H1 (cell line): ENCODE measurements around the gene KLHL29. TPM values are rescaled to one million over a fixed set of nuclear protein-coding genes. Genes with fewer than 3 reads are reported as not detected.

Experiments
- CTCF ChIA-PET: fragments of 300-600 bp; sonication (Branson Sonifier 250); formaldehyde crosslinking; loops from one replicate; lab custom pipeline; 2021; ENCODE audit not compliant: partially characterized antibody; lab: Charles Lee
- POLR2A ChIA-PET: fragments of 300-600 bp; sonication (Branson Sonifier 250); formaldehyde crosslinking; loops from one replicate; lab custom pipeline; 2021; ENCODE audit warnings: inconsistent platforms; ENCODE audit not compliant: partially characterized antibody; lab: Charles Lee
- DNase-seq, 2 experiments: peaks; one replicate each; pipeline versions ENCODE4 v3.0.0 to v3.0.0-alpha.2; 2010 to 2022; ENCODE audit warnings: low spot score in 2 of 2, low read depth in 1 of 2, mixed read lengths in 1 of 2
- FAIRE-seq: peaks from 2 replicates; lab custom pipeline; 2011; peaks lifted over from hg19 to GRCh38; lab: Jason Lieb, UNC
- H2AFZ ChIP-seq: 2 replicates; pipeline ENCODE4 v1.8.1; 2012; ENCODE audit warnings: low read length, inconsistent platforms
- H2AK5ac ChIP-seq: 2 replicates; pipeline ENCODE4 v1.6.1; 2013; ENCODE audit warnings: low read depth, low read length
- H2BK120ac ChIP-seq: replicated peaks from 2 replicates; pipeline ENCODE3; 2013; ENCODE audit warnings: low read depth, low read length, inconsistent platforms
- H2BK12ac ChIP-seq: 2 replicates; pipeline ENCODE4 v1.6.1; 2013; ENCODE audit warnings: low read depth, low read length
- H2BK15ac ChIP-seq: 2 replicates; pipeline ENCODE4 v1.6.1; 2013; ENCODE audit warnings: low read length
- H2BK20ac ChIP-seq: 2 replicates; pipeline ENCODE4 v1.6.1; 2013; ENCODE audit warnings: low read length
- H2BK5ac ChIP-seq: 2 replicates; pipeline ENCODE4 v1.6.1; 2013; ENCODE audit warnings: low read depth, low read length
- H3K14ac ChIP-seq: 2 replicates; pipeline ENCODE4 v1.6.1; 2013; ENCODE audit warnings: inconsistent platforms; ENCODE audit not compliant: insufficient read length
- H3K18ac ChIP-seq: 2 replicates; pipeline ENCODE4 v1.6.1; 2013; ENCODE audit warnings: low read length; ENCODE audit errors: extremely low read depth
- H3K23ac ChIP-seq: 2 replicates; pipeline ENCODE4 v1.6.1; 2013; ENCODE audit warnings: inconsistent platforms; ENCODE audit not compliant: insufficient read length
- H3K23me2 ChIP-seq: 2 replicates; pipeline ENCODE4 v1.6.1; 2013; ENCODE audit warnings: low read depth, low read length
- H3K27ac ChIP-seq: 2 replicates; pipeline ENCODE4 v1.6.1; 2011; ENCODE audit warnings: low read depth, low read length, inconsistent platforms
- H3K27me3 ChIP-seq, 4 experiments: replicated peaks in 1 of 4; 1 replicate in 1 of 4; 2 replicates in 3 of 4; pipeline versions ENCODE4 v1.6.1 to v1.8.1; 2011 to 2013; ENCODE audit warnings: low read length in 3 of 4, mild to moderate bottlenecking in 3 of 4, inconsistent platforms in 2 of 4, mixed read lengths in 2 of 4, moderate library complexity in 1 of 4; ENCODE audit not compliant: control insufficient read depth in 3 of 4, insufficient read depth in 3 of 4; ENCODE audit errors: extremely low read depth in 1 of 4
- H3K36me3 ChIP-seq, 4 experiments: 2 replicates each; pipeline versions ENCODE4 v1.6.1 to v1.8.1; 2011 to 2013; ENCODE audit warnings: mild to moderate bottlenecking in 4 of 4, low read length in 3 of 4, moderate library complexity in 2 of 4, control low read depth in 1 of 4, inconsistent platforms in 1 of 4; ENCODE audit not compliant: insufficient read depth in 4 of 4, control insufficient read depth in 2 of 4
- H3K4ac ChIP-seq: replicated peaks from 2 replicates; pipeline ENCODE3; 2013; ENCODE audit warnings: low read length, low read depth, mixed read lengths, inconsistent platforms; ENCODE audit not compliant: insufficient read length
- H3K4me1 ChIP-seq, 4 experiments: replicated peaks in 1 of 4; 1 replicate in 1 of 4; 2 replicates in 3 of 4; pipeline versions ENCODE4 v1.6.1 to v1.8.1; 2011 to 2013; ENCODE audit warnings: low read length in 3 of 4, inconsistent platforms in 2 of 4, mixed read lengths in 1 of 4; ENCODE audit not compliant: insufficient read depth in 4 of 4, control insufficient read depth in 3 of 4
- H3K4me2 ChIP-seq, 2 experiments: 2 replicates each; pipeline versions ENCODE4 v1.6.1 to v1.8.1; 2011 to 2013; ENCODE audit warnings: low read depth in 2 of 2, low read length in 2 of 2, control low read depth in 1 of 2, inconsistent platforms in 1 of 2, mild to moderate bottlenecking in 1 of 2; ENCODE audit not compliant: insufficient read depth in 1 of 2
- H3K4me3 ChIP-seq, 4 experiments: fragments of 200-600, 300-600 bp in 1 of 4; sonication (generic), shearing (Covaris generic), sonication (Bioruptor Twin) in 1 of 4; 2 replicates each; pipeline versions ENCODE4 v1.5.1 to v1.8.1; 2011 to 2016; ENCODE audit warnings: low read length in 4 of 4, low read depth in 3 of 4, control low read depth in 2 of 4, inconsistent platforms in 2 of 4, mild to moderate bottlenecking in 2 of 4, mixed read lengths in 1 of 4, moderate library complexity in 1 of 4; ENCODE audit not compliant: insufficient read depth in 2 of 4; ENCODE audit errors: extremely low read depth in 1 of 4
- H3K56ac ChIP-seq: replicated peaks from 2 replicates; pipeline ENCODE3; 2013; ENCODE audit warnings: low read depth, mild to moderate bottlenecking, mixed read lengths, low read length, inconsistent platforms; ENCODE audit not compliant: insufficient read length
- H3K79me1 ChIP-seq: 2 replicates; pipeline ENCODE4 v1.6.1; 2013; ENCODE audit warnings: low read depth, low read length, control low read depth
- H3K79me2 ChIP-seq, 2 experiments: 2 replicates each; pipeline versions ENCODE4 v1.6.1 to v1.8.1; 2012 to 2013; ENCODE audit warnings: low read length in 2 of 2, mild to moderate bottlenecking in 2 of 2, inconsistent platforms in 1 of 2; ENCODE audit not compliant: insufficient read depth in 2 of 2, control insufficient read depth in 1 of 2
- H3K9ac ChIP-seq, 4 experiments: replicated peaks in 1 of 4; 1 replicate in 1 of 4; 2 replicates in 3 of 4; pipeline versions ENCODE4 v1.6.1 to v1.8.1; 2011 to 2013; ENCODE audit warnings: low read depth in 3 of 4, low read length in 3 of 4, control low read depth in 2 of 4, mild to moderate bottlenecking in 2 of 4, moderate library complexity in 2 of 4, inconsistent platforms in 1 of 4; ENCODE audit errors: extremely low read depth in 1 of 4
- H3K9me3 ChIP-seq, 2 experiments: 2 replicates each; pipeline versions ENCODE4 v1.6.1 to v1.8.1; 2012 to 2013; ENCODE audit warnings: mild to moderate bottlenecking in 2 of 2, moderate library complexity in 2 of 2, control low read depth in 1 of 2, inconsistent platforms in 1 of 2, low read depth in 1 of 2, low read length in 1 of 2, mixed read lengths in 1 of 2; ENCODE audit not compliant: insufficient read depth in 2 of 2
- H4K20me1 ChIP-seq, 2 experiments: replicated peaks in 1 of 2; 2 replicates each; pipeline versions ENCODE3 to v1.8.1; 2011 to 2013; ENCODE audit warnings: inconsistent platforms in 2 of 2, low read length in 2 of 2, mild to moderate bottlenecking in 1 of 2; ENCODE audit not compliant: insufficient read depth in 2 of 2, control insufficient read depth in 1 of 2
- H4K5ac ChIP-seq: 2 replicates; pipeline ENCODE4 v1.6.1; 2013; ENCODE audit warnings: low read length, low read depth, mixed read lengths, inconsistent platforms; ENCODE audit not compliant: insufficient read length
- H4K8ac ChIP-seq: 2 replicates; pipeline ENCODE4 v1.8.0; 2013; ENCODE audit warnings: mild to moderate bottlenecking, moderate library complexity, low read length, inconsistent platforms; ENCODE audit not compliant: insufficient read depth; ENCODE audit errors: extremely low read depth
- H4K91ac ChIP-seq: replicated peaks from 2 replicates; pipeline ENCODE3; 2013; ENCODE audit warnings: low read length, mixed read lengths, inconsistent platforms; ENCODE audit not compliant: insufficient read length
- GABPA ChIP-seq: IDR thresholded peaks from 2 replicates; pipeline ENCODE4 v1.6.1; 2011; ENCODE audit warnings: mild to moderate bottlenecking, low read length, moderate library complexity, borderline replicate concordance; ENCODE audit not compliant: insufficient read depth
- HDAC2 ChIP-seq, 2 experiments: fragments of 300-600 bp in 1 of 2; sonication (generic) in 1 of 2; IDR thresholded peaks; 2 replicates each; pipeline ENCODE4 v1.6.1; 2011 to 2012; ENCODE audit warnings: low read depth in 2 of 2, low read length in 2 of 2, mild to moderate bottlenecking in 2 of 2, moderate library complexity in 2 of 2, borderline replicate concordance in 1 of 2, inconsistent platforms in 1 of 2
- MAFK ChIP-seq: IDR thresholded peaks from 2 replicates; pipeline ENCODE4 v1.6.1; 2012; ENCODE audit warnings: low read depth, mild to moderate bottlenecking, improper control_type of control experiment, low read length
- NANOG ChIP-seq: IDR thresholded peaks from 2 replicates; pipeline ENCODE4 v1.6.1; 2011; ENCODE audit warnings: low read length, low read depth, mild to moderate bottlenecking, inconsistent platforms; ENCODE audit not compliant: insufficient read depth, poor library complexity, severe bottlenecking
- POU5F1 ChIP-seq: IDR thresholded peaks from 2 replicates; pipeline ENCODE4 v1.6.1; 2011; ENCODE audit warnings: low read depth, mild to moderate bottlenecking, low read length, moderate library complexity
- TCF12 ChIP-seq: IDR thresholded peaks from 2 replicates; pipeline ENCODE4 v1.6.1; 2011; ENCODE audit warnings: low read depth, mild to moderate bottlenecking, low read length
- WGBS, 2 experiments: shearing (Covaris generic) in 1 of 2; methylation state at CpG; one replicate each; pipeline versions ENCODE4 v1.1.6 to v1.1.7; 2013 to 2015; ENCODE audit warnings: low lambda C conversion rate in 2 of 2, mixed read lengths in 2 of 2, inconsistent platforms in 1 of 2, low coverage in 1 of 2, missing lambda C conversion rate in 1 of 2; ENCODE audit not compliant: insufficient replicate concordance in 2 of 2, insufficient coverage in 1 of 2, insufficient read length in 1 of 2; ENCODE audit errors: extremely low coverage in 1 of 2, missing lambda C conversion rate in 1 of 2; 5-methylcytosine and 5-hydroxymethylcytosine counted together
- polyA plus RNA-seq, 7 experiments: library from polyadenylated mRNA; depleted of rRNA in 3 of 7; stranded (reverse) in 5 of 7; unstranded in 2 of 7; fragments of >200 nt in 5 of 7; fragments of 200-250 nt in 2 of 7; gene quantifications; 1 replicate in 5 of 7; 2 replicates in 1 of 7; 4 replicates in 1 of 7; pipeline versions ENCODE4 v1.2.1 to v1.2.3, GENCODE V29; 2011 to 2013; ENCODE audit warnings: missing spikeins in 2 of 7, mixed read lengths in 2 of 7
- total RNA-seq: library from RNA; stranded (reverse); fragmentation: NEBNext Ultra II Directional; extraction: Animal tissue kit (Norgen Biotek cat#: 25700); gene quantifications from 2 replicates; pipeline ENCODE4 v1.2.1, GENCODE V29; 2021
- TF ChIP-seq, protein P1 (sequence below), 3 experiments: IDR thresholded peaks; 1 replicate in 2 of 3; 2 replicates in 1 of 3; pipeline versions ENCODE4 v1.5.1 to v1.6.1; 2011; ENCODE audit warnings: low read length in 3 of 3, mild to moderate bottlenecking in 3 of 3, inconsistent platforms in 2 of 3, low read depth in 1 of 3, moderate library complexity in 1 of 3; ENCODE audit not compliant: insufficient read depth in 1 of 3; ENCODE audit errors: control extremely low read depth in 1 of 3

Gene KLHL29
- total and polyA plus RNA-seq, 2 of the 8 experiments (the other 6 are each of a cell fraction or from before 2014, with no cell fraction given) = 1.1 to 4.7 TPM

DNA sequence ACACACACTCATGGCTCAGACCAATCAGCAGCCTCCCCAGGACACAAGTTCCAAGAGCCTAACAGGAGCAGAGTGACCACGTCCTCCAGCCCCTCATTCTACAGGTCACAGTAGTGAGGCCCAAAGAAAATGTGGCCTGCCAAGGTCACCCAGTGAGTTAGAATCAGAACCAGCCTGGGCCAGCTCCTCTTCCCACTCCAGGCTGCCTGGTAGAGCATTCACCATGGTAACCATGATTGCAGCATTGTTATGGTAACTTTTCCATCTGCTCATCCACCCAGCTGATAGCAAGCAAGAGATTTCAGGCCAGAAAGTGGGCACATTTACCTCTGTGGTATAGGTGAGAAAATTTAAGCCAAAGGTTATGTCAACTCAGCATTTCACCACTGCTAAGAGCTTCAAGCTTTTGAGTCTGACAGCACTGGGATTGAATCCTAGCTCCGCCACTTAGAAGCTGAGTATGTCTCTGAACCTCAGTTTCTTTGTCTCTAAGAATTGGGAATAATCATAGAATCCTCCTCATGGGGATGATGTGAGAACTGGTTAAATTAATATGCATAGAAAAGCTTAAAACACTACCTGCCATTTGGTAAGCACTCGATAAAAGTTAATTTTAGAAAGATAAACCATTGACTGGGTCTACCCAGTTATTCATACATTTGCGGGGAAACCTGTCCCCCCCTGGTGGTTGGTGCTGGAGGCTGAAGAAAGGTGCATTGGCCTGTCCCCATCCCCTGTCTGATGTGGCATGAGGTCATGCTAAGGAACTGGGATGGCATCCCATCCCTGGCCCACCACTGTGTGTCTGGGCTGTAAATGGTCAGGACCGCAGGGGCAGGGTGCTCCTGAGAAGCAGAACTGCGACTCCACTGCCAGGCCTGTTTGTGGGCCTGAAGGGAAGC, 181.5 kb downstream of the KLHL29 start:
- H3K79me1 ChIP-seq = no peaks in the 10 kb centered on the region; the same call in 1 of the 2 replicates
- H3K4me1 ChIP-seq = peaks cover 0 to 10% (median 8%) of the 10 kb centered on the region in 4 experiments; a peak in 4 of 7 replicates
- H3K23ac ChIP-seq = no peak overlapping the region
- no peaks in the 10 kb centered on the region for H3K27me3 ChIP-seq
- H4K8ac ChIP-seq = no peak overlapping the region
- no peak overlapping the region for H3K4ac ChIP-seq
- no peaks in the 10 kb centered on the region for H3K23me2 ChIP-seq
- 78% methylated on average over 6 of the region's 6 CpGs; no CpG with 5 or more reads in 1 of the 2 experiments for WGBS, 2 experiments
- no peak overlapping the region; a peak in 1 of 7 replicates for H3K9ac ChIP-seq
- peak overlapping the region; percentile 91; the same call in 1 of the 2 replicates for H2BK12ac ChIP-seq
- no peak overlapping the region for H3K27ac ChIP-seq
- peak overlapping the region; percentile 85 for H2BK120ac ChIP-seq
- H3K9me3 ChIP-seq = no peaks in the 10 kb centered on the region
- H2BK15ac ChIP-seq = peak overlapping the region; percentile 46; the same call in 1 of the 2 replicates
- H4K5ac ChIP-seq = no peak overlapping the region
- peak overlapping the region in 1 of 2 experiments; percentile 44; a peak in 2 of 4 replicates for H3K4me2 ChIP-seq
- no peak overlapping the region for H3K56ac ChIP-seq
- no peak overlapping the region for H3K4me3 ChIP-seq
- no peaks in the 10 kb centered on the region for H4K20me1 ChIP-seq
- no peaks in the 10 kb centered on the region for H3K36me3 ChIP-seq
- H2BK5ac ChIP-seq = 0 out of 2 replicates have a peak overlapping the region, but pooled peaks have one; percentile 39
- H3K14ac ChIP-seq = no peak overlapping the region
- H3K79me2 ChIP-seq = no peaks in the 10 kb centered on the region
- no peak overlapping the region; the same call in 1 of the 2 replicates for H2AK5ac ChIP-seq
- DNase-seq (peak; percentile 31 to 80), FAIRE-seq (peak; percentile 81)
- 0 out of 2 replicates have a peak overlapping the region, but pooled peaks have one; percentile 32 for H2BK20ac ChIP-seq
- H3K18ac ChIP-seq = 0 out of 2 replicates have a peak overlapping the region, but pooled peaks have one; percentile 39
- no peak overlapping the region for H2AFZ ChIP-seq
- POLR2A ChIA-PET = no interaction called here
- no peak overlapping the region for H4K91ac ChIP-seq
- CTCF ChIA-PET = interaction anchor here (0.6 to 4.9 kb wide), 49 partner anchors 8 to 254 kb away, joined by 3 to 28 read pairs (median 4); no protein-coding TSS in a partner anchor
- TF ChIP-seq GABPA (no peak), MAFK (peak; percentile 36; the same call in 1 of the 2 replicates), HDAC2 (IDR thresholded peaks at IDR 0.05; ENCODE audit: borderline replicate concordance in 1 of 2, low read depth in 2 of 2, low read length in 2 of 2) (0 out of 4 replicates have a peak, but pooled peaks of 1 of the 2 experiments have one; percentile 43), TCF12 (no peak), NANOG (no peak), POU5F1 (no peak)
- TF ChIP-seq, protein P1, sequence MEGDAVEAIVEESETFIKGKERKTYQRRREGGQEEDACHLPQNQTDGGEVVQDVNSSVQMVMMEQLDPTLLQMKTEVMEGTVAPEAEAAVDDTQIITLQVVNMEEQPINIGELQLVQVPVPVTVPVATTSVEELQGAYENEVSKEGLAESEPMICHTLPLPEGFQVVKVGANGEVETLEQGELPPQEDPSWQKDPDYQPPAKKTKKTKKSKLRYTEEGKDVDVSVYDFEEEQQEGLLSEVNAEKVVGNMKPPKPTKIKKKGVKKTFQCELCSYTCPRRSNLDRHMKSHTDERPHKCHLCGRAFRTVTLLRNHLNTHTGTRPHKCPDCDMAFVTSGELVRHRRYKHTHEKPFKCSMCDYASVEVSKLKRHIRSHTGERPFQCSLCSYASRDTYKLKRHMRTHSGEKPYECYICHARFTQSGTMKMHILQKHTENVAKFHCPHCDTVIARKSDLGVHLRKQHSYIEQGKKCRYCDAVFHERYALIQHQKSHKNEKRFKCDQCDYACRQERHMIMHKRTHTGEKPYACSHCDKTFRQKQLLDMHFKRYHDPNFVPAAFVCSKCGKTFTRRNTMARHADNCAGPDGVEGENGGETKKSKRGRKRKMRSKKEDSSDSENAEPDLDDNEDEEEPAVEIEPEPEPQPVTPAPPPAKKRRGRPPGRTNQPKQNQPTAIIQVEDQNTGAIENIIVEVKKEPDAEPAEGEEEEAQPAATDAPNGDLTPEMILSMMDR (IDR thresholded peaks at IDR 0.05; ENCODE audit: control extremely low read depth in 1 of 3, insufficient read depth in 1 of 3, low read depth in 1 of 3, low read length in 3 of 3) = peak; percentile 52 to 88 (median 82)
